ENCODE data around the gene GSTM5. TPM values are rescaled to one million over a fixed set of nuclear protein-coding genes. Genes with fewer than 3 reads are reported as not detected.
"Not testable (repeated sequence)": the region's sequence is repeated elsewhere in the genome, so short reads cannot be mapped to it uniquely, and the experiment has no call there.

GSTM5 gene
- total RNA-seq = not detected
- not detected for polyA plus RNA-seq

DNA sequence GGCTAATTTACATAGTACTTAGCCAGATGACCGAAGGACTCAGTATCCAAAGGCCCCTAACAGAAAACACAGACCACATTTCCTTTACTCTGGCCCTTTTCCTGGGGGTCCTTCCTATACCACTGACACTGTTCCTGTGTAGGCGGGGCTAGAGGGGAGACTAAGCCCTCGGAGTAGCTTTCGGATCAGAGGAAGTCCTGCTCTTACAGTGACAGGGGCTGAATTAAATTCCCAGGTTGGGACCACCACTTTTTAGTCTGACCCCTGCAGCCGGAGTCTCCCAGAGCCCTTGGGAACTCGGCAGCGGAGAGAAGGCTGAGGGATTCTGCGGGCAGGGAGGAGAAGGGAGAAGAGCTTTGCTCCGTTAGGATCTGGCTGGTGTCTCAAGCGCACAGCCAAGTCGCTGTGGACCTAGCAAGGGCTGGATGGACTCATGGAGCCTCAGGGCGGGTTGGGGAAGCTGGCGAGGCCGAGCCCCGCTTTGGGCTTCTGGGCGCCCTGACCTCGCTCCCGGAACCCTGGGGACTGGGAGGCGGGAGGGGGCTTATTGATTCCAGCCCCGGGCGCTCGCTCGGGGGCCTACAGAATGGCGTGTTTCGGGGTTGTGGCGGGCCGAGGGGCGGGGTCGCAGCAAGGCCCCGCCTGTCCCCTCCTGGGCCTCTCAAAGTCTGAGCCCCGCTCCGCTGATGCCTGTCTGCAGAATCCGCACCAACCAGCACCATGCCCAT lies at the start of gene GSTM5:
TSS of gene GSTM5 (plus strand) at position 659 of the 728 bp plus-strand sequence. CDS start at position 721, 62 bp downstream.
- H3K9me3 ChIP-seq (ENCODE audit: control insufficient read depth in 2 of 2, low read length in 2 of 2); H3K27ac ChIP-seq (ENCODE audit: insufficient read depth, low read length, poor library complexity, severe bottlenecking); H3K27me3 ChIP-seq (ENCODE audit: control insufficient read depth, insufficient read depth, low read length); DNase-seq; H3K36me3 ChIP-seq (ENCODE audit: control insufficient read depth, insufficient read depth, low read length); H3K4me3 ChIP-seq (ENCODE audit: low read depth, low read length); H3K36me3 Mint-ChIP-seq; ATAC-seq (ENCODE audit: low read depth in 2 of 2); H3K4me1 Mint-ChIP-seq; H3K4me1 ChIP-seq (ENCODE audit: control insufficient read depth, insufficient read depth, low read length, poor library complexity, severe bottlenecking): not testable (repeated sequence)
- Mint-ChIP-seq H3K27ac (peak within 1 kb of the TSS in 1 of 3 donors; percentile 52), H3K9me3 (peaks cover 2 to 17% (median 7%) of the 10 kb centered on the region in 7 donors), H3K27me3 (peaks cover 15% of the 10 kb centered on the region), H3K4me3 (peak within 1 kb of the TSS in 1 of 4 donors; percentile 48)

DNA sequence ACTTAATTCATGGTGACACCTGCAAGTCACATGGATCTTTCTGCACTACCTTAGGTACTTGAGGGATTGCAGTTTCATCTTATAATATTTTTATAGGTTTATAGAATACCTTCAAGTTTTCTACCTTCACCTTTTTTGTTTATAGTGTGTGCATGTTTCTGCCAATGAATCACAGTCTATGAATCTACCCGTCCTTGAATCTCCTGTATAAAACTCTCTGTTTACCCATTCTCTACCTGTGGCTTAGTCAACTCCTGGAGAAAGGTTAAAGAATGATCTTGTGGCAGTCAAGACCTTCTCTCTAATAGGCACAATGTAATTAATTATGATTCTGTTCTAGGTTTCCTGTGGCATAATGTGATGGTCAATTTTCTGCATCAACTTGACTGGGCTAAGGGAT lies 47.4 kb upstream of the GSTM5 start:
- Histone ChIP-seq H3K27me3 (ENCODE audit: control insufficient read depth, insufficient read depth, low read length) (no peaks in the 10 kb centered on the region), H3K9me3 (ENCODE audit: control insufficient read depth in 2 of 2, low read length in 2 of 2) (no peaks in the 10 kb centered on the region), H3K4me3 (ENCODE audit: low read depth, low read length) (no peak overlapping the region), H3K4me1 (ENCODE audit: control insufficient read depth, insufficient read depth, low read length, poor library complexity, severe bottlenecking) (peaks cover 10% of the 10 kb centered on the region), H3K36me3 (ENCODE audit: control insufficient read depth, insufficient read depth, low read length) (no peaks in the 10 kb centered on the region), H3K27ac (ENCODE audit: insufficient read depth, low read length, poor library complexity, severe bottlenecking) (no peak overlapping the region)
- Mint-ChIP-seq H3K27me3 (no peaks in the 10 kb centered on the region), H3K4me1 (peaks cover 5 to 18% (median 9%) of the 10 kb centered on the region in 4 donors), H3K9me3 (peaks cover 0 to 1% (median 0%) of the 10 kb centered on the region in 7 donors), H3K36me3 (no peaks in the 10 kb centered on the region), H3K27ac (no peak overlapping the region), H3K4me3 (no peak overlapping the region)
- ATAC-seq (ENCODE audit: low read depth in 2 of 2) = no peak
- no peak for DNase-seq

DNA sequence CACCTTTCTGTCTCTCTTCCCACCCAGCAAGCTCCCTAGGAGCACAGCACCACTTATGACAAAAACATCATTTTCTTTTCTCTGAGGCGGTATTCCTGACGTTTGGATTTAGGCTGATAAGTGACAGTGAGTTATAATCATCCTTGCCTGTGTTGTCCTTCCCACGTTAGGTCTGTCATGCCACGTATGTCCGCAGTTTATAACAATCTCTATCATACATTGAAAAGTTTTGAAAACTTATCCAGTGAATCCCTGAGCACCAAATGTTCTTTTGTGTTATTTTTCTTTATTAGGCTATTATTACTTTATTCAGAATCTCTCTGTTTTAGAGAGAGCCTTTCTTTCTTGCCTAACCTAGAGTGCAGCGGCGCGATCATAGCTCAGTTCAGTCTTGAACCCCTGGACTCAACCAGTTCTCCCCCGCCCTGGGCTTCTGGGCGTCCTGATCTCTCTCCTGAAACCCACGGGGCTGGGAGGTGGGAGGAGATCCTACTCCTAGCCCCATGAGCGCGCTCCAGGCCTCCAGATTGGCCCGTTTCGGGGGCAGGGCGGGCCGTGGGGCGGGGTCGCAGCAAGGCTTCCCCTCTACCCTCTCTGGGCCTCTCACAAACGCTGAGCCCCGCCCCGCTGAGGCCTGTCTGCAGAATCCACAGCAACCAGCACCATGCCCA lies 44.5 kb upstream of the GSTM5 start, which contains the start of gene GSTM2:
TSS of gene GSTM2 (plus strand) at position 606 of the 671 bp plus-strand sequence. CDS start at position 665, 59 bp downstream.
- Mint-ChIP-seq H3K4me3 (peak within 1 kb of the TSS; percentile 49 to 86 (median 76)), H3K9me3 (no peaks in the 10 kb centered on the region), H3K27me3 (no peaks in the 10 kb centered on the region), H3K36me3 (no peaks in the 10 kb centered on the region), H3K27ac (peak within 1 kb of the TSS in 2 of 3 donors; percentile 34 to 36), H3K4me1 (peaks cover 5 to 23% (median 10%) of the 10 kb centered on the region in 4 donors)
- peak; percentile 59 to 85 (median 62) for DNase-seq
- H3K27ac ChIP-seq (ENCODE audit: insufficient read depth, low read length, poor library complexity, severe bottlenecking) = no peak within 1 kb of the TSS
- H3K27me3 ChIP-seq (ENCODE audit: control insufficient read depth, insufficient read depth, low read length) = no peaks in the 10 kb centered on the region
- H3K36me3 ChIP-seq (ENCODE audit: control insufficient read depth, insufficient read depth, low read length) = no peaks in the 10 kb centered on the region
- no peak within 1 kb of the TSS for H3K4me3 ChIP-seq (ENCODE audit: low read depth, low read length)
- peak; percentile 88 to 94 for ATAC-seq (ENCODE audit: low read depth in 2 of 2)
- no peaks in the 10 kb centered on the region for H3K9me3 ChIP-seq (ENCODE audit: control insufficient read depth in 2 of 2, low read length in 2 of 2)
- peaks cover 10% of the 10 kb centered on the region for H3K4me1 ChIP-seq (ENCODE audit: control insufficient read depth, insufficient read depth, low read length, poor library complexity, severe bottlenecking)

DNA sequence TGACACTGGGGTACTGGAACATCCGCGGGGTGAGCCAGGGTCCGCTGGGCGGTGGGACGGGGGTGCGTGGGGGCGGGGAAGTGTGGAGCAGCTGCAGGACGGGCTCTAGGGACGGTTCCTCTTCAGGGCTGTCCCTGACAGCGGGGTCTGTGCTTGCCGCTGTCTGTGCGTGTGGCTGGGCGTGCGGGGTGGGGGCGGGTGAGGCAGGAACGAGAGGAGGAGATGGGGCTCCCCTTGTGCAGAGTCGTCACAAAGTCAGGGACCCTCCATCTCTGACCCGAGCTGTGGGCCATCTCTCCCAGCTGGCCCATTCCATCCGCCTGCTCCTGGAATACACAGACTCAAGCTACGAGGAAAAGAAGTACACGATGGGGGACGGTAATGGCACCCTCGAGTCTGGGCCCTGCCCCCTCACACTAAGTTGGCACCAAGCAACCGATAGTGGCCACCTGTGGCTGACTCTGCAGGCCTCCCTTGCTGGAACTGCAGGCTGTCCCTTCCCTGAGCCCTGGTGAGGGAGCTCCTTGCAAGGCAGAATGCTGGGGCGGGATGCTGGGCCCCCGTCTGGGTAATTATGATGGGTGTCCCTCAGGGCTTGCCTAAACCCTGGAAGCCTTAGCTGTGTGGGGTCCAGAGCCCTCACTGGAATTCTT lies 43.8 kb upstream of the GSTM5 start:
- peak overlapping the region; percentile 49 to 86 (median 76) for H3K4me3 Mint-ChIP-seq
- H3K27me3 Mint-ChIP-seq = no peaks in the 10 kb centered on the region
- no peaks in the 10 kb centered on the region for H3K27me3 ChIP-seq (ENCODE audit: control insufficient read depth, insufficient read depth, low read length)
- H3K4me1 ChIP-seq (ENCODE audit: control insufficient read depth, insufficient read depth, low read length, poor library complexity, severe bottlenecking) = peaks cover 10% of the 10 kb centered on the region
- no peaks in the 10 kb centered on the region for H3K36me3 ChIP-seq (ENCODE audit: control insufficient read depth, insufficient read depth, low read length)
- DNase-seq = no peak
- H3K27ac Mint-ChIP-seq = peak overlapping the region in 1 of 3 donors; percentile 36
- no peaks in the 10 kb centered on the region for H3K36me3 Mint-ChIP-seq
- ATAC-seq (ENCODE audit: low read depth in 2 of 2) = no peak
- peaks cover 5 to 23% (median 10%) of the 10 kb centered on the region in 4 donors for H3K4me1 Mint-ChIP-seq
- no peaks in the 10 kb centered on the region for H3K9me3 ChIP-seq (ENCODE audit: control insufficient read depth in 2 of 2, low read length in 2 of 2)
- no peak overlapping the region for H3K4me3 ChIP-seq (ENCODE audit: low read depth, low read length)
- no peak overlapping the region for H3K27ac ChIP-seq (ENCODE audit: insufficient read depth, low read length, poor library complexity, severe bottlenecking)
- no peaks in the 10 kb centered on the region for H3K9me3 Mint-ChIP-seq

DNA sequence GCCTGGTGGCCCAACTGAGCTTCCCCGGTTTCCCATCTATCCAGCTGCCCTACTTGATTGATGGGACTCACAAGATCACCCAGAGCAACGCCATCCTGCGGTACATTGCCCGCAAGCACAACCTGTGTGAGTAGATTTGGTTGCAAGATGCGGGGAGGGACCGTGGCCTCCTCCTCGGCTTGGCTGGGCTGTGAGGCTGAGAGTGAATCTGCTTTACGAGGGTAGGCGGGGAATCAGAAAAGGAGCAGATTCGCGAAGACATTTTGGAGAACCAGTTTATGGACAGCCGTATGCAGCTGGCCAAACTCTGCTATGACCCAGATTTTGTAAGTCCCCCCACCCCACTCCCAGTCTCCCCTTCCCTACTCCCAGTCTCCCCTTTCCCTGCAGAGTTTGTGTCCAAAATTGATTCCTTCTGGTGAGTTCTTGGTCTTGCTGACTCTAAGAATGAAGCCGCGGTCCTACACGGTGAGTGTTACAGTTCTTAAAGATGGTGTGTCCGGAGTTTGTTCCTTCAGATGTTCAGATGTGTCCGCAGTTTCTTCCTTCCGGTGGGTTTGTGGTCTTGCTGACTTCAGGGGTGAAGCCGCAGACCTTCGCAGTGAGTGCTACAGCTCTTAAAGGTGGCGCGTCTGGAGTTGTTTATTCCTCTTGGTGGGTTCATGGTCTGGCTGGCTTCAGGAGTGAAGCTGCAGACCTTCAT lies 42.7 kb upstream of the GSTM5 start:
- H3K36me3 ChIP-seq (ENCODE audit: control insufficient read depth, insufficient read depth, low read length) = no peaks in the 10 kb centered on the region
- peak overlapping the region; percentile 55 to 65 (median 59) for H3K4me3 Mint-ChIP-seq

DNA sequence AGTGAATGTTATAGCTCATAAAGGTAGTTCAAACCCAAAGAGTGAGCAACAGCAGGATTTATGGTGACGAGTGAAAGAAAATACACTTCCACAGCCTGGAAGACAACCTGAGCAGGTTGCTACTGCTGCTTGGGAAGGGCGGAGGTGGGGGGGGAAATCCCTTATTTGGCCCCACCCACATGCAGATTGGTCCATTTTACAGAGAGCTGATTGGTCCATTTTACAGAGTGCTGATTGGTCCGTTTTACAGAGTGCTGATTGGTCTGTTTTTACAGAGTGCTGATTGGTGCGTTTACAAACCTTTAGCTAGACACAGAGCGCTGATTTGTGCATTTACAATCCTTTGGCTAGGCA lies 42.1 kb upstream of the GSTM5 start:
- DNase-seq; H3K36me3 ChIP-seq (ENCODE audit: control insufficient read depth, insufficient read depth, low read length); H3K27me3 Mint-ChIP-seq; H3K36me3 Mint-ChIP-seq; H3K9me3 ChIP-seq (ENCODE audit: control insufficient read depth in 2 of 2, low read length in 2 of 2); H3K27me3 ChIP-seq (ENCODE audit: control insufficient read depth, insufficient read depth, low read length); H3K27ac ChIP-seq (ENCODE audit: insufficient read depth, low read length, poor library complexity, severe bottlenecking); H3K9me3 Mint-ChIP-seq; H3K4me3 ChIP-seq (ENCODE audit: low read depth, low read length); ATAC-seq (ENCODE audit: low read depth in 2 of 2): not testable (repeated sequence)
- H3K4me1 Mint-ChIP-seq = peaks cover 5 to 23% (median 10%) of the 10 kb centered on the region in 4 donors
- H3K27ac Mint-ChIP-seq = peak overlapping the region in 1 of 3 donors; percentile 62
- H3K4me1 ChIP-seq (ENCODE audit: control insufficient read depth, insufficient read depth, low read length, poor library complexity, severe bottlenecking) = peaks cover 10% of the 10 kb centered on the region
- H3K4me3 Mint-ChIP-seq = peak overlapping the region; percentile 55 to 65 (median 59)

More for the DNA sequence above, 42.7 kb upstream of the GSTM5 start:
- Mint-ChIP-seq H3K27ac (peak overlapping the region in 1 of 3 donors; percentile 73), H3K36me3 (no peaks in the 10 kb centered on the region), H3K4me1 (peaks cover 5 to 23% (median 10%) of the 10 kb centered on the region in 4 donors), H3K9me3 (no peaks in the 10 kb centered on the region), H3K27me3 (no peaks in the 10 kb centered on the region)
- H3K27ac ChIP-seq (ENCODE audit: insufficient read depth, low read length, poor library complexity, severe bottlenecking) = no peak overlapping the region
- H3K4me1 ChIP-seq (ENCODE audit: control insufficient read depth, insufficient read depth, low read length, poor library complexity, severe bottlenecking) = peaks cover 10% of the 10 kb centered on the region
- ATAC-seq (ENCODE audit: low read depth in 2 of 2) (no peak), DNase-seq (no peak)
- H3K4me3 ChIP-seq (ENCODE audit: low read depth, low read length) = no peak overlapping the region
- no peaks in the 10 kb centered on the region for H3K27me3 ChIP-seq (ENCODE audit: control insufficient read depth, insufficient read depth, low read length)
- H3K9me3 ChIP-seq (ENCODE audit: control insufficient read depth in 2 of 2, low read length in 2 of 2) = no peaks in the 10 kb centered on the region

DNA sequence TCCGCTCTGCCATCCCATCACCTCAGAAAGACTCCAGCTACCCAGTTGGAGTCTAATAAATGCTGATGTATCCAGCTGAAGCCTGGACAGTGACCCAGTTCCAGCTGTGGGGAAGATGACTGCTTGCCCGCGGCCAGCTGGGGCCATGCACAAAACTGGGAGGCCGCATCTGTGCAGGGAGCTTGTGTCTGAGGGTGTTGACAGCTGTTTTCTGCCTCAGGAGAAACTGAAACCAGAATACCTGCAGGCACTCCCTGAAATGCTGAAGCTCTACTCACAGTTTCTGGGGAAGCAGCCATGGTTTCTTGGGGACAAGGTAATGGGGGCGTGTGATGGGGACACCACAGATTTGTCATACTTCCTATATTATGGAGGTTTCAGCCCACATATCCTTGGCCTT lies 41.0 kb upstream of the GSTM5 start:
- ATAC-seq (ENCODE audit: low read depth in 2 of 2) (no peak), DNase-seq (peak in 1 of 3 donors; percentile 27)
- Mint-ChIP-seq H3K4me3 (no peak overlapping the region), H3K4me1 (peaks cover 5 to 23% (median 10%) of the 10 kb centered on the region in 4 donors), H3K27me3 (no peaks in the 10 kb centered on the region), H3K9me3 (no peaks in the 10 kb centered on the region), H3K36me3 (no peaks in the 10 kb centered on the region), H3K27ac (no peak overlapping the region)
- peaks cover 10% of the 10 kb centered on the region for H3K4me1 ChIP-seq (ENCODE audit: control insufficient read depth, insufficient read depth, low read length, poor library complexity, severe bottlenecking)
- no peaks in the 10 kb centered on the region for H3K36me3 ChIP-seq (ENCODE audit: control insufficient read depth, insufficient read depth, low read length)
- no peak overlapping the region for H3K27ac ChIP-seq (ENCODE audit: insufficient read depth, low read length, poor library complexity, severe bottlenecking)
- no peak overlapping the region for H3K4me3 ChIP-seq (ENCODE audit: low read depth, low read length)
- no peaks in the 10 kb centered on the region for H3K9me3 ChIP-seq (ENCODE audit: control insufficient read depth in 2 of 2, low read length in 2 of 2)
- no peaks in the 10 kb centered on the region for H3K27me3 ChIP-seq (ENCODE audit: control insufficient read depth, insufficient read depth, low read length)
